Inflammatory macrophage (primary cell): ENCODE measurements around the gene SREBF2.
"Not testable (repeated sequence)": the region's sequence is repeated elsewhere in the genome, so short reads cannot be mapped to it uniquely, and the experiment has no call there.

ENCODE experiments used
- DNase-seq, 2 donors: peaks; one replicate each; pipeline ENCODE4 v3.0.0-alpha.2; 2020 to 2022

The SREBF2 gene

DNA sequence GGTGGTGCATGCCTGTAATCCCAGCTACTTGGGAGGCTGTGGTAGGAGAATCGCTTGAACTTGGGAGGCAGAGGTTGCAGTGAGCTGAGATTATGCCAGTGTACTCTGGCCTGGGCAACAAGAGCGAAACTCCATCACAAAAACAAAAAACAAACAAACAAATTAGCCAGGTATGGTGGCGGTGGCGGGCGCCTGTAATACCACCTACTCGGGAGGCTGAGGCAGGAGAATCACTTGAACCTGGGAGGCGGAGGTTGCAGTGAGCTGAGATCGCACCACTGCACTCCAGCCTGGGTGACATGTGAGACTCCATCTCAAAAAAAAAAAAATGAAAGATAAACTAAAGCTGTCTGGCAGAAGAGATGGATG lies 116.0 kb downstream of the SREBF2 start:
- not testable (repeated sequence) for DNase-seq

DNA sequence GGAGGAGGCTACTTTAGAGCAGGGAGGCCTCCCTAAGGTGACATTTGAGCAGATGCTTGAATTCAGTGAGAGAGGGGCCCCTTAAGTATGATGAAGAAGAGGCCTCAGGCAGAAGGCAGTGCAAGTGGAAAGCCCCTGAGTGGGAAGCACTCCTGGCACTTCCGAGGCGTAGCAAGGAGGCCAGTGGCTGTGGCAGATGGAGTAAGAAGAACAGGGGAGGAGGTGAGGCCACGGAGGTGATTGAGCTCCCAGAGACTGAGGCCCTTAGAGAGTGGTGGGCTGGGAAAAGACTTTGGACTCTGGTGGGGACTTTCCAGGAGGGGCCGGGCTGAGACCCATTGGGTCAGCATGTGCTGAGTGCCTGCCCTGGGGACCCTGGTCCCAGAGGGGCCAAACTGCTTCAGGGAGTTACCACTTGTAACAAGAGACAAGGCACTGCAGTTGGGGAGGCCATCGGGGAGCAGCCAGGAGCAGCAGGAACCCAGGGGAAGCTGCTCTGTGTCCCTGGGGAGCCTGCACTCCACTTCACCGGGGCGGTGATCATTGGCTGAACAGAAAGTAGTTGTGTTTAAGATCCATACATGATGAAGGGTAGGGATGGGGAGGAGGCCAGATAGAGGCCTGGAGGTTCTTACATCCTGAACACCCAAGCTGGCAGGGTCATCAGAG lies 116.5 kb downstream of the SREBF2 start:
- no peak for DNase-seq

- DNase-seq, result no peak
These were observed 119.1 kb downstream of the SREBF2 start, which contains the start of gene SMIM45 for GRCh38 chr22:41951898-41952474. Gene SMIM45, plus strand, starts transcription at chr22:41952150.

- no peak for DNase-seq
These were observed 119.8 kb downstream of the SREBF2 start for GRCh38 chr22:41952713-41953112.
